Omental fat pad (tissue), 4 donors: ENCODE measurements around the gene GNPTG. TPM values are rescaled to one million over a fixed set of nuclear protein-coding genes. Genes with fewer than 3 reads are reported as not detected.

ENCODE experiments used
- ATAC-seq: fragments of 150-250 bp; one replicate; pipeline ENCODE4 v1.9.1; 2016; ENCODE audit warnings: mild to moderate bottlenecking, moderate library complexity; ENCODE audit not compliant: low FRiP score
- DNase-seq: peaks from one replicate; pipeline ENCODE4 v3.0.0-alpha.2; 2019; ENCODE audit warnings: low spot score
- total RNA-seq, 4 donors: library from RNA; depleted of rRNA; stranded (reverse); fragments of >200 nt; gene quantifications; one replicate each; pipeline ENCODE4 v1.1.0, GENCODE V29; 2016
- TF ChIP-seq, protein P1 (sequence below), 3 donors: fragments of 450-650 bp; IDR thresholded peaks; one replicate each; pipeline ENCODE4 v1.5.1; 2016 to 2017; ENCODE audit warnings: antibody characterized with exemption in 3 of 3, mild to moderate bottlenecking in 3 of 3, moderate library complexity in 2 of 3

GNPTG gene
- total RNA-seq, 4 donors from 2014 or later = 48.3 to 77.1 (median 65.8) TPM

GRCh38 chr16:1397779-1398178 is 46.0 kb downstream of the GNPTG start:
- ATAC-seq = no peak
- TF ChIP-seq, protein P1, sequence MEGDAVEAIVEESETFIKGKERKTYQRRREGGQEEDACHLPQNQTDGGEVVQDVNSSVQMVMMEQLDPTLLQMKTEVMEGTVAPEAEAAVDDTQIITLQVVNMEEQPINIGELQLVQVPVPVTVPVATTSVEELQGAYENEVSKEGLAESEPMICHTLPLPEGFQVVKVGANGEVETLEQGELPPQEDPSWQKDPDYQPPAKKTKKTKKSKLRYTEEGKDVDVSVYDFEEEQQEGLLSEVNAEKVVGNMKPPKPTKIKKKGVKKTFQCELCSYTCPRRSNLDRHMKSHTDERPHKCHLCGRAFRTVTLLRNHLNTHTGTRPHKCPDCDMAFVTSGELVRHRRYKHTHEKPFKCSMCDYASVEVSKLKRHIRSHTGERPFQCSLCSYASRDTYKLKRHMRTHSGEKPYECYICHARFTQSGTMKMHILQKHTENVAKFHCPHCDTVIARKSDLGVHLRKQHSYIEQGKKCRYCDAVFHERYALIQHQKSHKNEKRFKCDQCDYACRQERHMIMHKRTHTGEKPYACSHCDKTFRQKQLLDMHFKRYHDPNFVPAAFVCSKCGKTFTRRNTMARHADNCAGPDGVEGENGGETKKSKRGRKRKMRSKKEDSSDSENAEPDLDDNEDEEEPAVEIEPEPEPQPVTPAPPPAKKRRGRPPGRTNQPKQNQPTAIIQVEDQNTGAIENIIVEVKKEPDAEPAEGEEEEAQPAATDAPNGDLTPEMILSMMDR (IDR thresholded peaks at IDR 0.05) = no peak
- no peak for DNase-seq

DNA sequence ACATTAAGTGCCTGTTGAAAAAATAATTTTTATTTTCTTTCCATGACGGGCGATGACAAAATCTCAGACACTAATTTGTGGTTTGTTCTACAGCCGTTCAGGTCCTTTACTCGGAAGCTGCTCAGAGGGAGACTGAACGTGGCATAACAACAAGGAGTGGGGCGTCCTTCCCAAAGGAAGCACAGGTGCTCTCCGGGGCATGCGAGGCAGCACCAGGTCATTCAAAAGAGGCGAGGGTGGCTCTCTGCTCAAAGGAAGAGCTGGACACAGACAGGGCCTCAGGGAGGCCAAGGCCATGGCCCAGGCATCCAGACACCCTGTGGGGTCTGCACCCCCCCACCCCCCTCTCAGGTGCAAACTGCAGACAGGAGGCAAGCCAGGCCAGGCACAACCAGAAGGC is 46.6 kb downstream of the GNPTG start:
- TF ChIP-seq, protein P1 (IDR thresholded peaks at IDR 0.05) = no peak
- no peak for ATAC-seq
- no peak for DNase-seq

DNA sequence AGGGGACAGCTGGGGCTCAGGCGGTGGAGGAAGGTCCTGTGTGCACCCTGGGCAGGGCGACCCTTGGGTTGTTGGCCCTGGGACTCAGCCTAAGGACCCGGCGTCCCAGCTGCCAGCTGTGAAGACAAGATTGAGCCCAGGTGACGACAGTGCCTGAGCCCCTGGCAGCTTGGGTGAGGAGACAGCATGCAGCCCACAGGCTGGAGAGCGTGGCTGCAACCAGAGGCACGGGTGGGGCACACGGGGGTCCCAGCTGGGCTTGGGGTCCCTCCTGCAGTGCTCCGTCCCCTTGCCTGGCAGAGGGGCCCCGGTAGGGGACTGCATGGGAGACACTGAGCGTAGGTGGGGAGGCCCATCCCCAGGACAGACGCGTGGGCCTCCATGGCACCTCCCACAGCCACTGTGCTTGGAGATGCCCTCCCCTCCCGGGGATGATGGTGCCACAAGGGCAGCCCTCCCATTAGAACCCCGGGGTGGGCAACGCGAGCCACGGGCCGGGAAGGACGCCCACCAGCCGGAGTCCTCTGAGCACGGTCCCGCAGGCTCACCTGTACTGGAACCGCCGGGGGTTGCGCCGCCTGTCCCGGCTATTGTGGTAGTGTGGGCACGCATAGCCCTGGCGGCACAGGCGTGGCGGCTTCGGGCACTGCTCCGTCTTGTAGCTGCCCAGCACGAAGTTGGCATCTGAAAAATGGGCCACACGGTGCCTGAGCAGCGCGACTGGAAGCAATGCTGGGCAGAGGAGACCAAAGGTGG is 47.3 kb downstream of the GNPTG start:
- TF ChIP-seq, protein P1 (IDR thresholded peaks at IDR 0.05) = no peak
- ATAC-seq (no peak), DNase-seq (no peak)

GRCh38 chr16:1401061-1401757 is 49.5 kb downstream of the GNPTG start:
- ATAC-seq = no peak
- TF ChIP-seq, protein P1 (IDR thresholded peaks at IDR 0.05) = no peak
- DNase-seq = no peak

GRCh38 chr16:1401758-1402154 is 50.0 kb downstream of the GNPTG start:
- DNase-seq (no peak), ATAC-seq (no peak)
- TF ChIP-seq, protein P1 (IDR thresholded peaks at IDR 0.05) = no peak

GRCh38 chr16:1403036-1403435 is 51.3 kb downstream of the GNPTG start:
- DNase-seq (no peak), ATAC-seq (no peak)
- TF ChIP-seq, protein P1 (IDR thresholded peaks at IDR 0.05) = no peak

DNA sequence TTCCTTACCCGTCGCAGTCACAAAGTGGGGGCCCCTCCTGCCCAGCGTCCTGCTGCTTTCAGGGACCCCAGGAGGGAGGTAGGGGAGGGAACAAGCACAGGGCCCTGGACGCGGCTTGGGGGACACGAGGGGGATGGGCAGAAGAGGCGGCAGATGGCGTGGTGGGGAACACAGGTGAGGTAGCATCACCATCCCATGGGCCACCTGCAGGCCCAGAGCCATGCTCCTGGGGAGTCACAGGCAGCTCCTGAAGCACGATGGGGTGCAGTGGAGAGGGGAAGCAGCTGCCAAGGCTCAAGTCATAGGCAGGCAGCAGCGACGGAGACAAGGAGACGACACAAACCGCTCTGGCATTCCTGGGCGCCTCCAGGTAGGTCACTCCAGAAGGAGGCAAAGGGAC is 52.0 kb downstream of the GNPTG start:
- TF ChIP-seq, protein P1 (IDR thresholded peaks at IDR 0.05) = no peak
- no peak for ATAC-seq

More for the DNA sequence above, 52.0 kb downstream of the GNPTG start:
- DNase-seq = no peak
